GM18868 (cell line): ENCODE results near the gene HBB.
"Not testable (repeated sequence)": the region's sequence is repeated elsewhere in the genome, so short reads cannot be mapped to it uniquely, and the experiment has no call there.

Experiments
- ATAC-seq: cut with Tn5 transposase; IDR thresholded peaks from one replicate; pipeline ENCODE4 v1.9.1; 2021; ENCODE audit warnings: mild to moderate bottlenecking, moderate library complexity; ENCODE audit not compliant: unreplicated experiment

HBB gene

DNA sequence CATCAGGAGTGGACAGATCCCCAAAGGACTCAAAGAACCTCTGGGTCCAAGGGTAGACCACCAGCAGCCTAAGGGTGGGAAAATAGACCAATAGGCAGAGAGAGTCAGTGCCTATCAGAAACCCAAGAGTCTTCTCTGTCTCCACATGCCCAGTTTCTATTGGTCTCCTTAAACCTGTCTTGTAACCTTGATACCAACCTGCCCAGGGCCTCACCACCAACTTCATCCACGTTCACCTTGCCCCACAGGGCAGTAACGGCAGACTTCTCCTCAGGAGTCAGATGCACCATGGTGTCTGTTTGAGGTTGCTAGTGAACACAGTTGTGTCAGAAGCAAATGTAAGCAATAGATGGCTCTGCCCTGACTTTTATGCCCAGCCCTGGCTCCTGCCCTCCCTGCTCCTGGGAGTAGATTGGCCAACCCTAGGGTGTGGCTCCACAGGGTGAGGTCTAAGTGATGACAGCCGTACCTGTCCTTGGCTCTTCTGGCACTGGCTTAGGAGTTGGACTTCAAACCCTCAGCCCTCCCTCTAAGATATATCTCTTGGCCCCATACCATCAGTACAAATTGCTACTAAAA lies at the start of gene HBB:
TSS of gene HBB (minus strand) at position 340 of the 579 bp plus-strand sequence. CDS start at position 290, 50 bp downstream.
- ATAC-seq, result no peak

DNA sequence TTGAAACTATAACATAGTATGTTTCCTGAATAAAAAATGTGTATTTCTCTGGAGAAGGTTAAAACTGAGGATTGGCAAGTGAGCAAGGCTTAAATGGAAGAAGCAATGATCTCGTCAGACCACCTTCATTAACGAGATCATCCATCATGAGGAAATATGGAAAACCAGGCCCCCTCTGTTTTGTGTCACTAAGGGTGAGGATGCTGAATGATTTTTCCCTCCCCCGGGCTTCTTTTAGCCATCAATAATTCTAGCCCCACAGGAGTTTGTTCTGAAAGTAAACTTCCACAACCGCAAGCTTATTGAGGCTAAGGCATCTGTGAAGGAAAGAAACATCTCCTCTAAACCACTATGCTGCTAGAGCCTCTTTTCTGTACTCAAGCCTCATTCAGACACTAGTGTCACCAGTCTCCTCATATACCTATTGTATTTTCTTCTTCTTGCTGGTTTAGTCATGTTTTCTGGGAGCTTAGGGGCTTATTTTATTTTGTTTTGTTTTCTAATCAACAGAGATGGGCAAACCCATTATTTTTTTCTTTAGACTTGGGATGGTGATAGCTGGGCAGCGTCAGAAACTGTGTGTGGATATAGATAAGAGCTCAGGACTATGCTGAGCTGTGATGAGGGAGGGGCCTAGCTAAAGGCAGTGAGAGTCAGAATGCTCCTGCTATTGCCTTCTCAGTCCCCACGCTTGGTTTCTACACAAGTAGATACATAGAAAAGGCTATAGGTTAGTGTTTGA lies 48.7 kb upstream of the HBB start:
- ATAC-seq, result no peak

DNA sequence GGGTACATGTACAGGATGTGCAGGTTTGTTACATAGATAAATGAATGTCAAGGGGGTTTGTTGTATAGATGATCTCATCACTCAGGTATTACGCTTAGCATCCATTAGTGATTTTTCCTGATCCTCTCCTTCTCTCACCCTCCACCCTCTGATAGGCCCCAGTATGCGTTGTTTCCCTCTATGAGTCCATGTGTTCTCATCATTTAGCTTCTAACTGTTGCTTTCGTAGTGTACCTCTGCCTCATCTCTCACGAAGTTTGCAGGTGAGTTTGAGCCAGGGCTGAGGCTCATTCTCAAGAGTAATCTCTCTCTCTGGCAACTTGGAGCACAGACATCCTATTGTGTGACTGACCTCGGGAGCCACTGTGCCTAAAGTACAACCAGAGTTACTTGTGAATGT lies 47.5 kb upstream of the HBB start:
- ATAC-seq, result no peak

DNA sequence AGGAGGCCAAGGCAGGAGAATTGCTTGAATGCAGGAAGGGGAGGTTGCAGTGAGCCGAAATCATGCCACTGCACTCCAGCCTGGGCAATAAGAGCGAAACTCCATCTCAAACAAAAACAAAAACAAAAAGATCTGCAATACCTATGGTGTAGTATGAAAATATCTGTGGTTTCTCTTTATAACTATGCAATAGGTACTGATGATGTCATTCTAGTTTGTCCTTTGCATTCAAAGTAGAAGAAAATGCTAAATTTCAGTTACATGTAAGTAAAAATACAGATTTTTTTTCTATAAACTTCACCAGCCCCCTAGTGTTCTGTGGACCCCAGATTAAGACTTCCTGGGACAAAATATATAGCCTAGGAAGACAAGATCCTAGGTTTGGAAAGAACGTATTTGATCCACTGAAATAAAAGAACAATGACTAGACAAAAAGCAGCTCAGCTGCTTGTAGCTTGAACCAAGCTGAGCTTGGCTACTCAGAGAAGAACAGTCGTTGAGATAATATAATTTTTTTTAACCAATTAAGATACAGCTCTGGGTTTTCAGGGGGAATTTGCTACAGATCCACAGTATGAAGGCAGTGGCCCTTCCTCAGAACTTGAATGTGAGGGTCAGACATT lies 45.6 kb upstream of the HBB start:
- no peak for ATAC-seq

DNA sequence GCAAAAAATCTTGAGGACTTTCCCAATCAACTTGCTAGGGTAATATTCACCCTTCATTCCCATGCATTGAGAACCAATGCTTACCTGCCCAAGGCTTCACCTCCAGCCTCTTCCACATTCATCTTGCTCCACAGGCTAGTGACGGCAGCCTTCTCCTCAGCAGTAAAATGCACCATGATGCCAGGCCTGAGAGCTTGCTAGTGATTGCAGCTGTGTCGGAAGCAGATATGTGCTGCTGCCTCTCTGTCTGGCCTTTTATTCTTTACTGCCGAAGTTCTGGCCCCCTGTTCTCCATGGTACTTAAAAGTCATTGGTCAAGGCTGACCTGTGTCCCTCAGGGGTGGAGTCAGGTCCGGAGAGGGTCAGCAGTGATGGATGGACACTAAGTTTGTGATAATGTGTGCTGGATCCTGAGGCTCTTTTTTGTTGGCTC lies 42.9 kb upstream of the HBB start, which contains the start of gene HBE1:
TSS of gene HBE1 (minus strand) at position 231 of the 433 bp plus-strand sequence. CDS start at position 176, 55 bp downstream.
- ATAC-seq, result no peak

DNA sequence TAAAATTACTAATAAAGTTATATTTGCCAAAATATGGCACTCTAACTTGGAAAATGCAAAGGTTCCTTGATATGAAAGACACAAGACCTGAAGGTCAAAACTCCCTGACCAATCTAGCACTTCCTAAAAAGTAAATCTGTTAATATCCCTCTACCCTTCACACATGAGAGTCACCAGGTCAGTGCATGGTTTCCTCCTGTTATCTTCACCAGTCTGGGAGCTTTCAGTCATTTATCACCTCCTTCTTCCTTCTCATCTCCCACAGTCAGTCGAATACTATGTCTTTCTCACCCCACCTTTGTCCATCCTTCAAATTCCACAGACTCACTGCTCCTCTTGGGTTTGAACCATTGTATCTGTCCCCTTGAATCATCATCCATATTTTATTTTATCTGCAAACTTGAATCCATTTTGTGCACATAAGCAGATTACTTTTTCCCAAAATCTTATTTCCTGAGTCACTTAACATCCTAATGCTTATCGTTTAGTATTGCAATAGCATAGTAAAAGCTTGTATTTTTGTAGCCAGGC lies 40.2 kb upstream of the HBB start:
- ATAC-seq, result no peak

DNA sequence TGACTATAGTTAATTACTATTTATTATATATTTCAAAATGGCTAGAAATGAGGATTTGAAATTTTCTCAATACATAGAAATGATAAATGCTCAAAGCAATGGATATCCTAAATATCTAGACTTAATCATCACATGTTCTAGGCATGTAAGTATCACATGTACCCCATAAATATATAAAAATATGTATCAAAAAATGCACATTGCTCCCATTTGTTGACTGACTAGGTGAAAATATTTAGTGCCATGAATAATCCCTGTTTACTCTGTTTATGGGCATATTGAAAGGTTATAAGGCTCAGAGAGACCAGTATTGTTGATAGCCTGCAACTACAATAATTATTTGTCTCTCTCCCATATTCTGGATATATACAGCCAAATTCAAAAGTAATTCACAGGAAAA lies 39.7 kb upstream of the HBB start:
- ATAC-seq, result no peak

DNA sequence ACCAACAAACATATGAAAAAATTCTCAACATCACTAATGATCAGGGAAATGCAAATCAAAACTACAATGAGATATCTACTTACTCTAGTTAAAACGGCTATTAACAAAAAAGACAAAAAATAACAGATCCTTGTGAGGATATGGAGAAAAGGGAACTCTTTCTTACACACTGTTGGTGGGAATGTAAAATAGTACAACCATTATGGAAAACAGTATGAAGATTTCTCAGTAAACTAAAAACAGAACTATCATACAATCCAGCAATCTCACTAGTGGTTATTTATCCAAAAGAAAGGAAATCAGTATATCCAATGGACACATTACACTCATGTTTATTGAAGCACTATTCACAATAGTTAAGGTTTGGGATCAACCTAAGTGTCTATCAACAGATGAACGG lies 39.0 kb upstream of the HBB start:
- ATAC-seq, result no peak

DNA sequence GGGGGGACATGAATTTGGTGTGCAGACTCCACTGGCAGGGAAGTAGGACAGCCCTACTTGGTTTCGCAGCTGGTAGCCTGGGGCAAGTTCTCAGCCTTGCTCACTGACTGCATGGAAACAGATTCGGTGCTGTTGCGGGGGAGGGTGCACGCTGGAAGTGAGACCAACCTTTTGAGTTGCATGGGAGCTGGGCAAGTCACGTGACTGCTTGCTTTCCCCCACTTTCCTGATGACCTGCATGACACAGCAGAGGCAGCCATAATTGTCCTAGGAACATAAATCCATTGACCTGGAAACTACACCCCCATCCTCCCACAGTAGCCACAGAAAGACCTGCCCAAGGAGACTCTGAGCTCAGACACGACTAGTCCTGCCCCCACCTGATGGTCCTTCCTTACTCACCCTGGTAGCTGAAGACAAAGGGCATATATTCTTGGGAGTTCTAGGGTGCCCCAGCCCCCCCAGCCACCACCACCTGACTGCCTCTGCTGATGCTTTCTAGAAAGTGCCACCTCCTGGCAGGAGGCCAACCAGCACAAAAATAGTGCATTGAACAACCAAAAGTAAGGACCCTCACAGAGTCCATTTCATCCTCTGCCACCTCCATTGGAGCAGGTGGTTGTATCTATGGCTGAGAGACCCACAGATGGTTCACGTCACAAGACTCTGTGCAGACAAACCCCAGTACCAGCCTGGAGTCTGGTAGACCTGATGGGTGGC lies 31.8 kb upstream of the HBB start:
- ATAC-seq, result no peak

DNA sequence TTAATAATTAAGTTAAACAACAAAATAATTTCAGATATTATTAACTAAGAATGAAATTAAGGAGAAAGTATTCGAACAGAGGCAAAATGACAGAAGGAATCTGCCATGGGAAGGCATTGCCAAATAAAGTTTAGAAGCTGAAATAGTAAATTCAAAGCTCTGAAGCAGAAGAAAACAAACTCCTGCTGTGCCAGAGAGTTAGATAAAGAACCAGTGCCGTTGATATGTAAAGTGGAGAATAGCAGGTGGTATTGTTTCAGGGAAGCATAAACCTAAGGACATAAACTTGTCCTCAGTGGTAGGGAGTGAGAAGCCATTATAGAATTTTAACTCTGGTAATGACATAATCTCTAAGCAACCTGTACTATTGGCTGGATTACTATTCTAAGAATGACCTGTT lies 30.4 kb upstream of the HBB start:
- no peak for ATAC-seq

DNA sequence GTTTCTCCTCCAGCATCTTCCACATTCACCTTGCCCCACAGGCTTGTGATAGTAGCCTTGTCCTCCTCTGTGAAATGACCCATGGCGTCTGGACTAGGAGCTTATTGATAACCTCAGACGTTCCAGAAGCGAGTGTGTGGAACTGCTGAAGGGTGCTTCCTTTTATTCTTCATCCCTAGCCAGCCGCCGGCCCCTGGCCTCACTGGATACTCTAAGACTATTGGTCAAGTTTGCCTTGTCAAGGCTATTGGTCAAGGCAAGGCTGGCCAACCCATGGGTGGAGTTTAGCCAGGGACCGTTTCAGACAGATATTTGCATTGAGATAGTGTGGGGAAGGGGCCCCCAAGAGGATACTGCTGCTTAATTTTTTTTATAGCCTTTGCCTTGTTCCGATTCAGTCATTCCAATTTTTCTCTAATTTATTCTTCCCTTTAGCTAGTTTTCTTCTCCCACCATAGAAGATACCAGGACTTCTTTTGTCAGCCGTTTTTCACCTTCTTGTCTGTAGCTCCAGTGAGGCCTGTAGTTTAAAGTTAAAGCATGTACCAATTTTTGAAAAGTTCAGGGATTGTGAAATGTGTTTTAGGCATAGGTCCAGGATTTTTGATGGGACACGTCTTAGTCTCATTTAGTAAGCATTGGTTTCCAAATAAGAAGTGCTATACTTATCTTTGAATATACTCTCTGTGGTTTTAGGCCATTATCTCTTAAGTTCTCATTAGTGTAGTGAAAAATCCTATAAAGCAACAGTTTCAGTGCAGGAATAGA lies 28.0 kb upstream of the HBB start, which contains the start of gene HBG2:
TSS of gene HBG2 (minus strand) at position 136 of the 768 bp plus-strand sequence. CDS start at position 83, 53 bp downstream.
- ATAC-seq, result not testable (repeated sequence)

DNA sequence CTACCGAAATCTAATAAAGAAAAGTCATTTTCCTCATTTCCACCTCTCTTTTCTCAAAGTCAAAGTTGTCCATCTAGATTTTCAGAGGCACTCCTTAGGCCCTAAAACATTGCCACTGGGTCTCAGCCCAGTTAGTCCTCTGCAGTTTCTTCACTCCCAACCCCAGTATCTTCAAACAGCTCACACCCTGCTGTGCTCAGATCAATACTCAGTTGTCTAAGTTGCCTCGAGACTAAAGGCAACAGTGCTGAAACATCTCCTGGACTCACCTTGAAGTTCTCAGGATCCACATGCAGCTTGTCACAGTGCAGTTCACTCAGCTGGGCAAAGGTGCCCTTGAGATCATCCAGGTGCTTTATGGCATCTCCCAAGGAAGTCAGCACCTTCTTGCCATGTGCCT lies 27.2 kb upstream of the HBB start:
- not testable (repeated sequence) for ATAC-seq

DNA sequence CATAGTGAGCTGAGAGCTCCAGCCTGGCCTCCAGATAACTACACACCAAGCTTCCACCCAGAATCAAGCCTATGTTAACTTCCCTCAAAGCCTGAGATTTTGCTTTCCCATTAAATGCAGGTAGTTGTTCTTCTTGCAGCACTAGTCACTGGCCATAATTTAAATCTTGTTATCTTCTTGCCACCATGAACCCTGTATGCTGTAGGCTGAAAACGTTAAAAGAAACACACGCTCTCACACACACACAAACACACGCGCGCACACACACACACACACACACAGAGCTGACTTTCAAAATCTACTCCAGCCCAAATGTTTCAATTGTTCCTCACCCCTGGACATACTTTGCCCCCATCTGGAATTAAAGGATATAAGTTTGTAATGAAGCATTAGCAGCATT lies 26.6 kb upstream of the HBB start:
- not testable (repeated sequence) for ATAC-seq

DNA sequence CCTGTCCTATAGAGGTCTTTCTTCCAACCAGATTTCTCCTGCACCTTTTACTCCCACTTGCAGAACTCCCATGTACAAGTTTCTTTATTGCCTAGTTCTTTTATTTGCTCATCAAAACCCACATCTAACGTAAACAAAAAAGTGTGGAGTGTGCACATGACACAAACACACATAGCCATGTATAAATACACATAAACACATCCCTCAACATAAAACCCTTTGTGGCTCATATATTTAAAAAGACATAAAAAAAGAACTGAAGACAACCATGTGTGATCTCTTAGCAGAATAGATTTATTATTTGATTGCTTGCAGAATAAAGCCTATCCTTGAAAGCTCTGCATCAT lies 26.0 kb upstream of the HBB start:
- ATAC-seq, result no peak

DNA sequence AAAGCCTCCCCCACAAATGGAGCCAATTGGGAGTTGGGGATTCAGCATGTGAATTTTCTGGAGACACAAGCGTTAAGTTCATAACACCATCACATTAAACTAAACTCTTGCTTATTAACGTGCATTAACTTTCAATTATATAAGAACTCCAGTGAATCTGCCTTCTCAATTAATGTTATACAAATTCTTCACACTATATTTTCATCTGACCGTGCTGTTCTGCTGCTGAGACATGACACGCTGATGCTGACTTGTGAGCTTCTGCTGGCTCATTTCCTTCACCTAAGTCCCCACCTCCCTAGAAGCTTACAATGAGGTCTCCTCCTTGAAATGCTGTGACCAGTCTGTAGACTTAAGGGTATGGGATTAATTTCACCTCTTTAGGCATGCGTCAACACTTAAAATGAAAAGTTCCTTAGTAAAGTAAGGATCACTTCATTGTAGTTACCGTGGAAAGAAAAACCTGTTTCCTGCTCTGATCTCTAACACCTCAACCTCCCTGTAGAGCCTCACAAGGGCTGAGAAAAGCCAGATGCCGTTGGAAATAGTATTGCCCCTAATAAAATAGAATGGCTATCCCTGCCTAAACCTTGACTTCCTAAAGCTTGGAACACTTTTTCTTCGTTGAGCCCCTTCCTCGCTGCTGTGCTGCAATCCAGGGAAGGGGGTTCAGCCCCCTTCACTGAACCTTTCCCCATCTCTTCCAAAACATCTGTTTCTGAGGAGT lies 25.5 kb upstream of the HBB start:
- ATAC-seq, result no peak

DNA sequence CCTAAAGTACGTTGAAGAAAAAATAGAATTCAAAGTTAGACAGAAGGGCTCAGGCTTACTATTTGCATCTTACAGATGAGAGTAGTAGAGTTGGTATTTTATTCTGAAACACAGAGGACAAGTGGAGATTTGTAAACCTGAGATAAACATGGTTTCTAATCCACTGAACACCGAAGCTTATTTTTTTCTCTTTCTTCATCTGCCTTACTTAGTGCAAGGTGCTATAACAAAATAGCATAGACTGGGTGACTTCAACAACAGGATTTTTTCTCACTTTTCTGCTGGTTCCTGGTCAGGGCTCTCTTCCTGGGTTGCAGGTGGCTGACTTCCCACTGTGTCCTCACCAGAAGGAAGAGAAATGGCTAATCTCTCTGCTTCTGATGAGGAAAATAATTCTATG lies 24.9 kb upstream of the HBB start:
- ATAC-seq, result no peak

DNA sequence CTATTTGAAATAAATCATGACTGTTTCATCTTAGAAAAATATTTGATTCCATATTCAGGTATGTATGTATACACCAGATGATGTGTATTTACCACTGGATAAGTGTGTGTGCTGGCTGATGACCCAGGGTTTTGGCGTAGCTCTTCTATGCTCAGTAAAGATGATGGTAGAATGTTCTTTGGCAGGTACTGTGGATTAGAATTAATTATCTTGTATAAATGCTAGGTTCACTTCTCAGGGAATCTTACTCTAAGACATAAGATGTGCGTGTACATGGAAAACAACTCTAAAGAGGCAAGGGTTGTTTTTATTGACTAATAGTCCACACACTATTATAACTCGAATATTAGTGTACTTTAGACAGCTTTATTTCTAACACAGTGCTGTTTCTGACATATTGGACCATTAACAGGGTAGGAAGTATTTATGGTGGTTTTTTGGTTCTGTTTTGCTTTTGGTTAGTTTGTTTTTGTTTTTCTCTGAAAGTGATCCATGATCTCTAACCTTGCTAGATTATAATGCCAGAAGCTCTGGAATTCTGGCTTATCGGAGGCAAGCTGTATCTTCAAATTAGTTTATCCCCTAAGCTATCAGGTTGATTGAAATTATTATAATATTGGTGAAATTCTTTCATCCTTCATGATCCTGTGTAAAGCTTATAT lies 23.8 kb upstream of the HBB start:
- no peak for ATAC-seq

DNA sequence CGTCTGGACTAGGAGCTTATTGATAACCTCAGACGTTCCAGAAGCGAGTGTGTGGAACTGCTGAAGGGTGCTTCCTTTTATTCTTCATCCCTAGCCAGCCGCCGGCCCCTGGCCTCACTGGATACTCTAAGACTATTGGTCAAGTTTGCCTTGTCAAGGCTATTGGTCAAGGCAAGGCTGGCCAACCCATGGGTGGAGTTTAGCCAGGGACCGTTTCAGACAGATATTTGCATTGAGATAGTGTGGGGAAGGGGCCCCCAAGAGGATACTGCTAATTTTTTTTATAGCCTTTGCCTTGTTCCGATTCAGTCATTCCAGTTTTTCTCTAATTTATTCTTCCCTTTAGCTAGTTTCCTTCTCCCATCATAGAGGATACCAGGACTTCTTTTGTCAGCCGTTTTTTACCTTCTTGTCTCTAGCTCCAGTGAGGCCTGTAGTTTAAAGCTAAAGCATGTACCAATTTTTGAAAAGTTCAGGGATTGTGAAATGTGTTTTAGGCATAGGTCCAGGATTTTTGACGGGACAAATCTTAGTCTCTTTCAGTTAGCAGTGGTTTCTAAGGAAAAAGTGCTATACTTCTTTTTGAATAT lies 23.0 kb upstream of the HBB start, which contains the start of gene HBG1:
TSS of gene HBG1 (minus strand) at position 51 of the 590 bp plus-strand sequence. CDS start 53 bp downstream, outside the sequence.
- ATAC-seq, result not testable (repeated sequence)

DNA sequence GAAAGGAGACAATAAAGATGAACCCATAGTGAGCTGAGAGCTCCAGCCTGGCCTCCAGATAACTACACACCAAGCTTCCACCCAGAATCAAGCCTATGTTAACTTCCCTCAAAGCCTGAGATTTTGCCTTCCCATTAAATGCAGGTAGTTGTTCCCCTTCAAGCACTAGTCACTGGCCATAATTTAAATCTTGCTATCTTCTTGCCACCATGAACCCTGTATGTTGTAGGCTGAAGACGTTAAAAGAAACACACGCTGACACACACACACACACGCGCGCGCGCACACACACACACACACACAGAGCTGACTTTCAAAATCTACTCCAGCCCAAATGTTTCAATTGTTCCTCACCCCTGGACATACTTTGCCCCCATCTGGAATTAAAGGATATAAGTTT lies 21.6 kb upstream of the HBB start:
- not testable (repeated sequence) for ATAC-seq
